Measurements from ENCODE around the gene MTARC1. TPM values are rescaled to one million over a fixed set of nuclear protein-coding genes. Genes with fewer than 3 reads are reported as not detected.
A peak's percentile ranks its signal among the peaks of the same experiment; 100 is the strongest.

Gene MTARC1
- total RNA-seq, 4 donors from 2014 or later = 44.0 to 96.5 (median 59.7) TPM

GRCh38 chr1:220775240-220775853 lies 11.4 kb upstream of the MTARC1 start:
- peak; percentile 27 to 47 for DNase-seq
- intact Hi-C loops (cut with DNase I) = loop anchor here (5.0 kb wide), 1 partner anchor 93 kb away; no protein-coding TSS in a partner anchor
- WGBS, 2 donors = 36 to 37% methylated on average over 8 of the region's 8 CpGs
- Histone ChIP-seq H3K4me1 (no peaks in the 10 kb centered on the region), H3K27me3 (no peaks in the 10 kb centered on the region), H3K9me3 (no peaks in the 10 kb centered on the region), H3K36me3 (peaks cover 9 to 12% of the 10 kb centered on the region in 2 donors), H3K27ac (no peak overlapping the region), H3K4me3 (replicated peaks in 1 of 3) (no peak overlapping the region)
- no peak for TF ChIP-seq POLR2A (IDR thresholded peaks at IDR 0.05)
- TF ChIP-seq CTCF (IDR thresholded peaks at IDR 0.05) = peak; percentile 46 to 84 (median 68)

- 92 to 94% methylated on average over 7 of the region's 7 CpGs for WGBS, 2 donors
- H3K27me3 ChIP-seq = no peaks in the 10 kb centered on the region
- H3K4me1 ChIP-seq = no peaks in the 10 kb centered on the region
- no peak for DNase-seq
- peaks cover 2 to 7% of the 10 kb centered on the region in 2 donors for H3K36me3 ChIP-seq
- no peaks in the 10 kb centered on the region for H3K9me3 ChIP-seq
- TF ChIP-seq POLR2A (IDR thresholded peaks at IDR 0.05) = no peak
- no peak for TF ChIP-seq CTCF (IDR thresholded peaks at IDR 0.05)
- no peak overlapping the region for H3K27ac ChIP-seq
- H3K4me3 ChIP-seq (replicated peaks in 1 of 3) = no peak overlapping the region
- intact Hi-C loops (cut with DNase I) = loop anchor here (5.0 kb wide), 1 partner anchor 94 kb away; no protein-coding TSS in a partner anchor
Observed at GRCh38 chr1:220776254-220776653, 10.5 kb upstream of the MTARC1 start.

- DNase-seq = peak; percentile 80 to 83
- no peaks in the 10 kb centered on the region for H3K4me1 ChIP-seq
- intact Hi-C loops (cut with DNase I) = loop anchor here (5.0 kb wide), 1 partner anchor 95 kb away; no protein-coding TSS in a partner anchor
- H3K36me3 ChIP-seq = peaks cover 2 to 6% of the 10 kb centered on the region in 2 donors
- H3K9me3 ChIP-seq = no peaks in the 10 kb centered on the region
- WGBS, 2 donors = 34 to 38% methylated on average over 18 to 19 of the region's 19 CpGs
- TF ChIP-seq CTCF (IDR thresholded peaks at IDR 0.05) (peak; percentile 53 to 89 (median 84)), POLR2A (IDR thresholded peaks at IDR 0.05) (no peak)
- no peak overlapping the region for H3K4me3 ChIP-seq (replicated peaks in 1 of 3)
- H3K27ac ChIP-seq = no peak overlapping the region
- no peaks in the 10 kb centered on the region for H3K27me3 ChIP-seq
Observed at GRCh38 chr1:220776720-220777326, 9.9 kb upstream of the MTARC1 start.

GRCh38 chr1:220783453-220783852 lies 3.3 kb upstream of the MTARC1 start:
- peaks cover 23 to 31% of the 10 kb centered on the region in 2 donors for H3K4me1 ChIP-seq
- TF ChIP-seq CTCF (IDR thresholded peaks at IDR 0.05) (no peak), POLR2A (IDR thresholded peaks at IDR 0.05) (no peak)
- no peaks in the 10 kb centered on the region for H3K9me3 ChIP-seq
- H3K27me3 ChIP-seq = no peaks in the 10 kb centered on the region
- DNase-seq = no peak
- H3K27ac ChIP-seq = peak overlapping the region in 1 of 3 donors; percentile 92
- H3K36me3 ChIP-seq = peaks cover 0 to 4% of the 10 kb centered on the region in 2 donors
- no peak overlapping the region for H3K4me3 ChIP-seq (replicated peaks in 1 of 3)
- WGBS, 2 donors = 83 to 94% methylated on average over 3 of the region's 3 CpGs
- intact Hi-C loops (cut with DNase I) = no loop called here

- DNase-seq = peak in 1 of 2 donors; percentile 21
Observed at GRCh38 chr1:220784751-220785150, 2.0 kb upstream of the MTARC1 start.

More at GRCh38 chr1:220784751-220785150, 2.0 kb upstream of the MTARC1 start:
- peaks cover 0 to 4% of the 10 kb centered on the region in 2 donors for H3K36me3 ChIP-seq
- no peaks in the 10 kb centered on the region for H3K9me3 ChIP-seq
- TF ChIP-seq POLR2A (IDR thresholded peaks at IDR 0.05) (no peak), CTCF (IDR thresholded peaks at IDR 0.05) (no peak)
- peak overlapping the region; percentile 90 to 92 (median 91) for H3K27ac ChIP-seq
- no peak overlapping the region for H3K4me3 ChIP-seq (replicated peaks in 1 of 3)
- intact Hi-C loops (cut with DNase I) = no loop called here
- WGBS, 2 donors = 95 to 98% methylated on average over 4 of the region's 4 CpGs
- H3K27me3 ChIP-seq = no peaks in the 10 kb centered on the region
- H3K4me1 ChIP-seq = peaks cover 33 to 44% of the 10 kb centered on the region in 2 donors
